GM10266 (cell line): Measurements from ENCODE around the gene EDC4.

Experiments used
- DNase-seq: peaks from one replicate; pipeline ENCODE4 v3.0.0; 2012; ENCODE audit errors: extremely low spot score
- CTCF ChIP-seq: IDR thresholded peaks from 2 replicates; pipeline ENCODE4 v1.5.1; 2012; ENCODE audit warnings: mild to moderate bottlenecking, low read depth; ENCODE audit not compliant: control insufficient read depth, insufficient read depth; ENCODE audit errors: missing control alignments

Gene EDC4

GRCh38 chr16:67919622-67920221 lies 46.9 kb downstream of the EDC4 start:
- DNase-seq: no peak

DNA sequence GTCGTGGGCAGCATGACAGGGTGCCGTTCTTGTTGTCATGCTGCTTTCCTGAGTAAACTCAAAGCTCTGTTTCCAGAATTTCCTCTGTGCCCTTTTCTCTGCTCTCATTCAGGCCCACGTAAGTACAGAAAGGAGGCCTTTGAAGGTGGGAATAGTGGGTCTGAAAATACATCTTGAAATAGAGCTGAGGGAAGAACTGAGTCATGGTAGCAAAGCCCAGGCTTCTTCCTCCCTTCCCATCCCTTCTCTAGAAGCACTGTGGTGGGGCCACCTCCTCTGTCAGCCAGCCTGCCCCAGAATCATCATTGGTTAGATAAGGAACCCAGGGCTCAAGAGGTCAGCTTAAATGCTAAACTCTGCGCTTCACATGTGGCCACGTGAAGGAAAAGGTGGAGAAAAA lies 49.4 kb downstream of the EDC4 start:
- no peak for DNase-seq

More at GRCh38 chr16:67919622-67920221, 46.9 kb downstream of the EDC4 start:
- no peak for TF ChIP-seq CTCF

DNA sequence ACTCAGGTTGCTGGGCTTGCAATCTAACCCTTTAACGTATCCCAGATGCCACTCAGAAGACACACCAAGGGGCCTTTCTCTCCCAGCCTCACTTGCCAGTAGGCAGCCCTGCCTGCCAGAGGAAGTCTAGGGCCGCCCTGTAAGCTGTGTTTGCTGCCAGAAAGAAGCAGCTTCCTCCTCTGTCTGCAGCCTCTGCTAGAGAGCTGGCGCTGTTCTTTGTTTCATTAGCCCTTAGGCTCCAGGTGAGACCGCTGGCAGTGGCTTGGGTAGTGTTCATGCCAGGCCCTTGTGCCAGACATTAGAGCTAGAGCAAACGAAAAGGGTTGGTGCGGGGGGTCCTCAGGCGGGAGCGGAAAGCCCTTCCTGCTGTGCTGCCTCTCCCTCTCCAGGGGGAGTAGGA lies 49.9 kb downstream of the EDC4 start:
- DNase-seq: no peak
- no peak for TF ChIP-seq CTCF

More for the DNA sequence above, 49.4 kb downstream of the EDC4 start:
- no peak for TF ChIP-seq CTCF

GRCh38 chr16:67923414-67924116 lies 50.7 kb downstream of the EDC4 start:
- TF ChIP-seq CTCF: no peak
- no peak for DNase-seq

DNA sequence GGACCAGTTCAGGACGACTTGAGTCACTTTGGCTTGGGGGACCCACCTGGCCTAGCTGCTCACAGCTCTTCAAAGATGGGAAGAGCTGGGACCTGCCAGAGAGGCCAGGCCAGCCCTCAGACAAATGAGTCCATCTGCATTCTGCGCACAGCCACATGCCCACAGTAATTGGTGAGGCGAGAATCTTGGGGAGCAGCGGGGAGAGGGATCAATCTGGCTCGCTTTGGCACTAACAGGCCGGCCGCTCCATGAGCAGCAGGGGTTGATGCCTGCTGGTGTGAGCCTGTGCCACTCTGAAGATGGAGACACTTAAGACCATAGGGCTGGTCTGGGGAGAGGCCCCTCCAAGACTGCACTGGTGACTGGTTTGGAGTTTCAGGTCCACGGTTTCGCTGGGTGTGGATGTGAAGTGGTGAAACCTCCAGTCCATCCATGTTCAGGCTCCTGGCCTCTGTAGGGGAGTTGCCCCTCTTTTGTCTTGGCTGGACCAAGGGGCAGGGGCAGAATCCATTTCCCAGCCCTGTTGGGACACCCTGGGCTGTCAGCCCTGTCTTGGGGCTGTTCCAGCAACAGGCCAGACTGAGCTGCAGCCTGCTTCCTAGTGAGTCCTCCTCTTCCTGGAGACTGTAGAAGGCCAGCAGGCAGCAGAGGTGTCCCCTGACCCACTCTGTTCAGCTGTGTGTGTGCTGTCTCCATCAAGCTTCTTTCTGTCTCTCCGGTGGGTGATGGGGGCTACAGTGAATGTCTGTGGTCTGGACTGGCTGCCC lies 51.5 kb downstream of the EDC4 start:
- no peak for DNase-seq
- no peak for TF ChIP-seq CTCF

GRCh38 chr16:67926181-67926750 lies 53.4 kb downstream of the EDC4 start:
- TF ChIP-seq CTCF: no peak
- no peak for DNase-seq
